ENCODE data around the gene GALT. TPM values are rescaled to one million over a fixed set of nuclear protein-coding genes. Genes with fewer than 3 reads are reported as not detected.
A peak's percentile ranks its signal among the peaks of the same experiment; 100 is the strongest.

The GALT gene
- total and polyA plus RNA-seq, 2 of the 13 experiments (the other 11 are each of a cell fraction or from before 2014, with no cell fraction given) = 40.4 to 46.3 TPM

DNA sequence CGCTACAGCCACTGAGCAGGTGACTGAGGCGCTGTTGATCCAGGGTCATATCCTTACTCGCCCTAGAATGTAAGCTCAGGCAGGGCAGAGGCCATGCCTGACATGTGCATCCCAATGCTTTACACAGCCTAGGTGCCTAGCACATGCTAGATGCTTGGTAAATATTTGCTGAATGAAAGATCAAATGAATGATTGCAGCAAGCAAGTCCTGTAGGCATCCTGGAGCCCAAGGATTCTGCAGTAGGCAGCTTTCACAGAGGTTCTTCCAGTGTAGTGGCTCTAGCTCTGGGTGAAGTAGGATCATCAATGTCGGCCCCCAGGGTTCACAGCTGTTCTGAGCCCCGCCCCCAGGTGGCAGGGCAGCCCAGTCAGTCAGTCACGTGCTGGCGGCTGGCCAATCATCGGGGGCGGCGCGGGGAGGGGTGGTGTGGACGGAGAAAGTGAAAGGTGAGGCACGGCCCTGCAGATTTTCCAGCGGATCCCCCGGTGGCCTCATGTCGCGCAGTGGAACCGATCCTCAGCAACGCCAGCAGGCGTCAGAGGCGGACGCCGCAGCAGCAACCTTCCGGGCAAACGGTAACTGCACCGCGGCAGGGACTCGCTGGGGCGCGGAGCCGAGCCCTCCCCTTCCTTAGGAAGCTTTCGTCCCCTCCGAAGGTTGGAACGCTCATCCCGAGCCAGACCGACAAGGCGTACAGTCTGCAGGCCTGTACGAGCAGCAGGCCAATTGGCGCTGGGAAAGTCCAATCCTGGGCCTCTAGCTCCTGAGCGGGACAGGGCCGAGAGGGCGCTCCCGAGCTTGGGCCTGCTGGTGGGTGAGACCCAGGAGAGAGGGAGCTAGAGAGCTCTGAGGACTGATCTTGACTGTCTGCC is at the start of gene GALT (continued):
- TF ChIP-seq, protein P1, sequence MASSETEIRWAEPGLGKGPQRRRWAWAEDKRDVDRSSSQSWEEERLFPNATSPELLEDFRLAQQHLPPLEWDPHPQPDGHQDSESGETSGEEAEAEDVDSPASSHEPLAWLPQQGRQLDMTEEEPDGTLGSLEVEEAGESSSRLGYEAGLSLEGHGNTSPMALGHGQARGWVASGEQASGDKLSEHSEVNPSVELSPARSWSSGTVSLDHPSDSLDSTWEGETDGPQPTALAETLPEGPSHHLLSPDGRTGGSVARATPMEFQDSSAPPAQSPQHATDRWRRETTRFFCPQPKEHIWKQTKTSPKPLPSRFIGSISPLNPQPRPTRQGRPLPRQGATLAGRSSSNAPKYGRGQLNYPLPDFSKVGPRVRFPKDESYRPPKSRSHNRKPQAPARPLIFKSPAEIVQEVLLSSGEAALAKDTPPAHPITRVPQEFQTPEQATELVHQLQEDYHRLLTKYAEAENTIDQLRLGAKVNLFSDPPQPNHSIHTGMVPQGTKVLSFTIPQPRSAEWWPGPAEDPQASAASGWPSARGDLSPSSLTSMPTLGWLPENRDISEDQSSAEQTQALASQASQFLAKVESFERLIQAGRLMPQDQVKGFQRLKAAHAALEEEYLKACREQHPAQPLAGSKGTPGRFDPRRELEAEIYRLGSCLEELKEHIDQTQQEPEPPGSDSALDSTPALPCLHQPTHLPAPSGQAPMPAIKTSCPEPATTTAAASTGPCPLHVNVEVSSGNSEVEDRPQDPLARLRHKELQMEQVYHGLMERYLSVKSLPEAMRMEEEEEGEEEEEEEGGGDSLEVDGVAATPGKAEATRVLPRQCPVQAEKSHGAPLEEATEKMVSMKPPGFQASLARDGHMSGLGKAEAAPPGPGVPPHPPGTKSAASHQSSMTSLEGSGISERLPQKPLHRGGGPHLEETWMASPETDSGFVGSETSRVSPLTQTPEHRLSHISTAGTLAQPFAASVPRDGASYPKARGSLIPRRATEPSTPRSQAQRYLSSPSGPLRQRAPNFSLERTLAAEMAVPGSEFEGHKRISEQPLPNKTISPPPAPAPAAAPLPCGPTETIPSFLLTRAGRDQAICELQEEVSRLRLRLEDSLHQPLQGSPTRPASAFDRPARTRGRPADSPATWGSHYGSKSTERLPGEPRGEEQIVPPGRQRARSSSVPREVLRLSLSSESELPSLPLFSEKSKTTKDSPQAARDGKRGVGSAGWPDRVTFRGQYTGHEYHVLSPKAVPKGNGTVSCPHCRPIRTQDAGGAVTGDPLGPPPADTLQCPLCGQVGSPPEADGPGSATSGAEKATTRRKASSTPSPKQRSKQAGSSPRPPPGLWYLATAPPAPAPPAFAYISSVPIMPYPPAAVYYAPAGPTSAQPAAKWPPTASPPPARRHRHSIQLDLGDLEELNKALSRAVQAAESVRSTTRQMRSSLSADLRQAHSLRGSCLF (CRISPR knock-in tag; IDR thresholded peaks at IDR 0.05; ENCODE audit: borderline replicate concordance) = no peak
- TF ChIP-seq ZNF343 (CRISPR knock-in tag; IDR thresholded peaks at IDR 0.05) = 0 out of 2 replicates have a peak, but pooled peaks have one; percentile 29
- no peak for TF ChIP-seq CHD4 (IDR thresholded peaks at IDR 0.05; ENCODE audit: borderline replicate concordance, low read length)
- TF ChIP-seq ZNF670 (CRISPR knock-in tag; IDR thresholded peaks at IDR 0.05; ENCODE audit: borderline replicate concordance) = peak; percentile 68; the same call in 1 of the 2 replicates
- TF ChIP-seq ZNF556 (CRISPR knock-in tag; IDR thresholded peaks at IDR 0.05; ENCODE audit: borderline replicate concordance) = no peak; the same call in 1 of the 2 replicates
- TF ChIP-seq, protein P2, sequence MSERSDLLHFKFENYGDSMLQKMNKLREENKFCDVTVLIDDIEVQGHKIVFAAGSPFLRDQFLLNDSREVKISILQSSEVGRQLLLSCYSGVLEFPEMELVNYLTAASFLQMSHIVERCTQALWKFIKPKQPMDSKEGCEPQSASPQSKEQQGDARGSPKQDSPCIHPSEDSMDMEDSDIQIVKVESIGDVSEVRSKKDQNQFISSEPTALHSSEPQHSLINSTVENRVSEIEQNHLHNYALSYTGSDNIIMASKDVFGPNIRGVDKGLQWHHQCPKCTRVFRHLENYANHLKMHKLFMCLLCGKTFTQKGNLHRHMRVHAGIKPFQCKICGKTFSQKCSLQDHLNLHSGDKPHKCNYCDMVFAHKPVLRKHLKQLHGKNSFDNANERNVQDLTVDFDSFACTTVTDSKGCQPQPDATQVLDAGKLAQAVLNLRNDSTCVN (CRISPR knock-in tag; IDR thresholded peaks at IDR 0.05; ENCODE audit: borderline replicate concordance) = peak; percentile 40; the same call in 1 of the 2 replicates
- TF ChIP-seq, protein P3, sequence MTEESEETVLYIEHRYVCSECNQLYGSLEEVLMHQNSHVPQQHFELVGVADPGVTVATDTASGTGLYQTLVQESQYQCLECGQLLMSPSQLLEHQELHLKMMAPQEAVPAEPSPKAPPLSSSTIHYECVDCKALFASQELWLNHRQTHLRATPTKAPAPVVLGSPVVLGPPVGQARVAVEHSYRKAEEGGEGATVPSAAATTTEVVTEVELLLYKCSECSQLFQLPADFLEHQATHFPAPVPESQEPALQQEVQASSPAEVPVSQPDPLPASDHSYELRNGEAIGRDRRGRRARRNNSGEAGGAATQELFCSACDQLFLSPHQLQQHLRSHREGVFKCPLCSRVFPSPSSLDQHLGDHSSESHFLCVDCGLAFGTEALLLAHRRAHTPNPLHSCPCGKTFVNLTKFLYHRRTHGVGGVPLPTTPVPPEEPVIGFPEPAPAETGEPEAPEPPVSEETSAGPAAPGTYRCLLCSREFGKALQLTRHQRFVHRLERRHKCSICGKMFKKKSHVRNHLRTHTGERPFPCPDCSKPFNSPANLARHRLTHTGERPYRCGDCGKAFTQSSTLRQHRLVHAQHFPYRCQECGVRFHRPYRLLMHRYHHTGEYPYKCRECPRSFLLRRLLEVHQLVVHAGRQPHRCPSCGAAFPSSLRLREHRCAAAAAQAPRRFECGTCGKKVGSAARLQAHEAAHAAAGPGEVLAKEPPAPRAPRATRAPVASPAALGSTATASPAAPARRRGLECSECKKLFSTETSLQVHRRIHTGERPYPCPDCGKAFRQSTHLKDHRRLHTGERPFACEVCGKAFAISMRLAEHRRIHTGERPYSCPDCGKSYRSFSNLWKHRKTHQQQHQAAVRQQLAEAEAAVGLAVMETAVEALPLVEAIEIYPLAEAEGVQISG (CRISPR knock-in tag; IDR thresholded peaks at IDR 0.05) = peak; percentile 54
- TF ChIP-seq, protein P4, sequence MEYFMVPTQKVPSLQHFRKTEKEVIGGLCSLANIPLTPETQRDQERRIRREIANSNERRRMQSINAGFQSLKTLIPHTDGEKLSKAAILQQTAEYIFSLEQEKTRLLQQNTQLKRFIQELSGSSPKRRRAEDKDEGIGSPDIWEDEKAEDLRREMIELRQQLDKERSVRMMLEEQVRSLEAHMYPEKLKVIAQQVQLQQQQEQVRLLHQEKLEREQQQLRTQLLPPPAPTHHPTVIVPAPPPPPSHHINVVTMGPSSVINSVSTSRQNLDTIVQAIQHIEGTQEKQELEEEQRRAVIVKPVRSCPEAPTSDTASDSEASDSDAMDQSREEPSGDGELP (IDR thresholded peaks at IDR 0.05; ENCODE audit: borderline replicate concordance, low read depth) = peak; percentile 98
- peak; percentile 90 for TF ChIP-seq TAF1 (CRISPR knock-in tag; IDR thresholded peaks at IDR 0.05)
- peak; percentile 63; the same call in 1 of the 2 replicates for TF ChIP-seq CENPT (CRISPR knock-in tag; IDR thresholded peaks at IDR 0.05; ENCODE audit: low read depth)
- TF ChIP-seq MAFK (conservative IDR thresholded peaks at IDR 0.05 in 1 of 2, IDR thresholded peaks at IDR 0.05 in 1 of 2; ENCODE audit: low read length in 2 of 2) = no peak
- TF ChIP-seq ZNF547 (CRISPR knock-in tag; IDR thresholded peaks at IDR 0.05) = peak; percentile 82
- TF ChIP-seq, protein P5, sequence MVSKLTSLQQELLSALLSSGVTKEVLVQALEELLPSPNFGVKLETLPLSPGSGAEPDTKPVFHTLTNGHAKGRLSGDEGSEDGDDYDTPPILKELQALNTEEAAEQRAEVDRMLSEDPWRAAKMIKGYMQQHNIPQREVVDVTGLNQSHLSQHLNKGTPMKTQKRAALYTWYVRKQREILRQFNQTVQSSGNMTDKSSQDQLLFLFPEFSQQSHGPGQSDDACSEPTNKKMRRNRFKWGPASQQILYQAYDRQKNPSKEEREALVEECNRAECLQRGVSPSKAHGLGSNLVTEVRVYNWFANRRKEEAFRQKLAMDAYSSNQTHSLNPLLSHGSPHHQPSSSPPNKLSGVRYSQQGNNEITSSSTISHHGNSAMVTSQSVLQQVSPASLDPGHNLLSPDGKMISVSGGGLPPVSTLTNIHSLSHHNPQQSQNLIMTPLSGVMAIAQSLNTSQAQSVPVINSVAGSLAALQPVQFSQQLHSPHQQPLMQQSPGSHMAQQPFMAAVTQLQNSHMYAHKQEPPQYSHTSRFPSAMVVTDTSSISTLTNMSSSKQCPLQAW (CRISPR knock-in tag; IDR thresholded peaks at IDR 0.05) = peak; percentile 36; the same call in 1 of the 2 replicates
- TF ChIP-seq KLF11 (CRISPR knock-in tag; IDR thresholded peaks at IDR 0.05) = 0 out of 2 replicates have a peak, but pooled peaks have one; percentile 45
- peak; percentile 88 for TF ChIP-seq ZNF333 (CRISPR knock-in tag; IDR thresholded peaks at IDR 0.05; ENCODE audit: borderline replicate concordance)
- TF ChIP-seq NCOA1 (CRISPR knock-in tag; IDR thresholded peaks at IDR 0.05) = peak; percentile 62; the same call in 1 of the 2 replicates

All from HepG2 (cell line).